GM23248 (cell line): ENCODE measurements around the gene ABHD17A.

Source experiments
- EZH2 ChIP-seq: fragments of 200-600 bp; sonication (generic); IDR thresholded peaks from 2 replicates; pipeline ENCODE4 v1.6.1; 2018; ENCODE audit warnings: antibody characterized with exemption, mild to moderate bottlenecking; ENCODE audit not compliant: insufficient read depth, poor library complexity, severe bottlenecking
- EZH2phosphoT487 ChIP-seq: fragments of 200-600 bp; sonication (generic); IDR thresholded peaks from 2 replicates; pipeline ENCODE4 v1.6.1; 2018; ENCODE audit warnings: antibody characterized with exemption, moderate library complexity, mild to moderate bottlenecking, low read depth; ENCODE audit not compliant: insufficient read depth

- TF ChIP-seq EZH2, result no peak
- no peak for TF ChIP-seq EZH2phosphoT487
Measured at GRCh38 chr19:1832046-1832663, 53.1 kb downstream of the ABHD17A start.
